Measurements from ENCODE around the gene OR52B2.

DNA sequence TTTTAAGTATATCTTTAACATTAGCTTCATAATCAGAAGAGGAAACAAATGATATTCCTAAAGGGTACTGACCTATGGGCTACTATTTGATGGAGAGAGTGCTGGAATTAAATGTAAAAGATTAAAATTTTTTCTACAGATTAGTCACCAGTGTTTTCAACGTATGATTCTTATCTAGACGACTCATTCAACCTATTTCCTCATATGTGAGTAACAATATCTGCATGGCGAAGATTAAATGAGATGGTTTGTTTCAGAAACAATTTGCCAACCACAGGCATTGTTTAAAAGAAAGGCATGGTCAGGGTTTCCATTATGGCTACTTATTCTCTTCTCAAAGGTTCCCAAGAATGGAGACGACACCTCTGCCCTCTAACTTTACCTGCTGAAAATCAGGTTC lies 42.2 kb downstream of the OR52B2 start:
- TF ChIP-seq, protein P1, sequence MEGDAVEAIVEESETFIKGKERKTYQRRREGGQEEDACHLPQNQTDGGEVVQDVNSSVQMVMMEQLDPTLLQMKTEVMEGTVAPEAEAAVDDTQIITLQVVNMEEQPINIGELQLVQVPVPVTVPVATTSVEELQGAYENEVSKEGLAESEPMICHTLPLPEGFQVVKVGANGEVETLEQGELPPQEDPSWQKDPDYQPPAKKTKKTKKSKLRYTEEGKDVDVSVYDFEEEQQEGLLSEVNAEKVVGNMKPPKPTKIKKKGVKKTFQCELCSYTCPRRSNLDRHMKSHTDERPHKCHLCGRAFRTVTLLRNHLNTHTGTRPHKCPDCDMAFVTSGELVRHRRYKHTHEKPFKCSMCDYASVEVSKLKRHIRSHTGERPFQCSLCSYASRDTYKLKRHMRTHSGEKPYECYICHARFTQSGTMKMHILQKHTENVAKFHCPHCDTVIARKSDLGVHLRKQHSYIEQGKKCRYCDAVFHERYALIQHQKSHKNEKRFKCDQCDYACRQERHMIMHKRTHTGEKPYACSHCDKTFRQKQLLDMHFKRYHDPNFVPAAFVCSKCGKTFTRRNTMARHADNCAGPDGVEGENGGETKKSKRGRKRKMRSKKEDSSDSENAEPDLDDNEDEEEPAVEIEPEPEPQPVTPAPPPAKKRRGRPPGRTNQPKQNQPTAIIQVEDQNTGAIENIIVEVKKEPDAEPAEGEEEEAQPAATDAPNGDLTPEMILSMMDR (conservative IDR thresholded peaks at IDR 0.05 in 1 of 2, IDR thresholded peaks at IDR 0.05 in 1 of 2; ENCODE audit: extremely low read depth in 1 of 2, insufficient read depth in 1 of 2, low read depth in 1 of 2, low read length in 2 of 2) = no peak
- no peak for TF ChIP-seq EZH2 (IDR thresholded peaks at IDR 0.05; ENCODE audit: borderline replicate concordance, low read length)

All from mammary epithelial cell (primary cell).